Measurements from ENCODE around the gene HLA-A.
A peak's percentile ranks its signal among the peaks of the same experiment; 100 is the strongest.
"Not testable (repeated sequence)": the region's sequence is repeated elsewhere in the genome, so short reads cannot be mapped to it uniquely, and the experiment has no call there.

The HLA-A gene

DNA sequence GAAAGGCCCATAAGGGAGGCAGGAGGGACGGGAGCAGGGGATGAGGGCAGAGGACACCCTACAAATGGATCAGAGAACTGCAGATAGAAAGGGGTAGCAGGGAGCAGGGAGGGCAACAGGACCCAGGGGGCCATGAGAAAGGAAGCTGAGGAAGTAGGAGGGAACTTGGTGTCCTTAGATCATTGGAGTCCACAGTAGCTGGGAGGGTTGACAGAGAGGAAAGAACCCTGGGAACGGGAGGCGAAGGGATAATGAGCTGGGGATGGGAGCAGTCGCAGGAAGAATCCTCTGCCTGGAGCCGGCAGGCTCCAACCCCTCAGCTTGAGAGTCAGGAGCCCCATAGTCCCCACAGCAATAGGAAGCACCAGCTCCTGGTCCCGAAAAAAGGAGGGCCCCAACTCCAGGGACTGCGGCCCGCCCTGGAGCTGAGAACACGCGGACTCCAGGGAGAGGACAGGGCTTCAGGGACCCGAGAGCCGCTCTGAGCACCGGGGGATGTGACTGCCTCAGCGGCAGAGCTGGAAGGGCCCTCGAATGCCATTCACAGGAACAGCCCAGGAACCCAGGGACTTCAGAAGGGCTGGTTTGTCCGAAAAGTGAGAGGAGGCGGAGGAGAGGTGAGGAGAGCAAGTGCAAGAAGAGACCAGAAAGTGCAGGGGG is 32.7 kb downstream of the HLA-A start:
- Histone ChIP-seq H3K36me3 (ENCODE audit: control insufficient read depth, insufficient read depth, low read length) (no peaks in the 10 kb centered on the region), H3K27ac (ENCODE audit: low read depth, low read length, severe bottlenecking) (no peak overlapping the region), H3K4me1 (ENCODE audit: control insufficient read depth, insufficient read depth, low read length, poor library complexity, severe bottlenecking) (no peaks in the 10 kb centered on the region), H3K4me3 (ENCODE audit: extremely low read depth, insufficient read depth, low read length, poor library complexity, severe bottlenecking) (peak overlapping the region; percentile 18), H3K9me3 (ENCODE audit: control insufficient read depth, low read length) (no peaks in the 10 kb centered on the region)
- 12 to 13% methylated on average over 14 to 15 of the region's 17 CpGs for WGBS, 2 experiments (ENCODE audit: insufficient coverage in 2 of 2)

DNA sequence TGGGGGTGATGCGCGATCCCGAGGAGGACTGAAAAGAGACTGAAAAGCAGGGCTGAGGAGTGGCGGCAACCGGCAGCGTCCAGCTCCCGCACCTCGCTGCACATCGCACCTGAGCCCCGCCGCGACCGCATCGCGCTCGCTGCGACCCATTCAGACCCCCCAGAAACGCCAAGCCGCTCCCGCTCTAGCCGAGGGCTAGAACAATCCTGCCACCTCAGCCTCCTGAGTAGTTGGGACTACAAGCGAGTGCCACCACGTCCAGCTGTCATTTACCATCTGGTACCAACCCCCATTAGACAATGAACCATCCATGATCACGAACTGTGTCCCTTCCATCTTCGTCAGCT is 33.2 kb downstream of the HLA-A start:
- Histone ChIP-seq H3K27ac (ENCODE audit: low read depth, low read length, severe bottlenecking) (no peak overlapping the region), H3K4me1 (ENCODE audit: control insufficient read depth, insufficient read depth, low read length, poor library complexity, severe bottlenecking) (no peaks in the 10 kb centered on the region), H3K9me3 (ENCODE audit: control insufficient read depth, low read length) (no peaks in the 10 kb centered on the region), H3K4me3 (ENCODE audit: extremely low read depth, insufficient read depth, low read length, poor library complexity, severe bottlenecking) (peak overlapping the region; percentile 18), H3K36me3 (ENCODE audit: control insufficient read depth, insufficient read depth, low read length) (no peaks in the 10 kb centered on the region)
- 3 to 4% methylated on average over 24 to 25 of the region's 25 CpGs for WGBS, 2 experiments (ENCODE audit: insufficient coverage in 2 of 2)

DNA sequence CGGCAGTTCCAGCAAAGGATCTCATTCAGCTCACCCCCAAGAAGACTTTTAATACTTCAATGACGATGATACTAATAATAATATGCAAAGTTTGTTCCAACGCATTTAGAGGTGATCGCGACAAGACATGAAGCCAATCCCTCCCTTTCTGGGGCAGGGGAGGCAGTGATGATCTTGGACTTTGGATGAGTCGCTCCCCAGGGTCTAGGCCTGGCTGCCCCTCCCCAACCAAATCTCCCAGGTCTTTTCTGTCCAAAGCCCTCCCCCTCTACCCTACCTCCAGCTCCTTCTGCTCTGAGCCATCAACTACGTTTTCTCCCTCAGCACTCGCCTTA is 33.9 kb downstream of the HLA-A start:
- Histone ChIP-seq H3K4me3 (ENCODE audit: extremely low read depth, insufficient read depth, low read length, poor library complexity, severe bottlenecking) (peak overlapping the region; percentile 40), H3K27ac (ENCODE audit: low read depth, low read length, severe bottlenecking) (no peak overlapping the region)
- 0 to 6% methylated on average over 1 to 2 of the region's 8 CpGs for WGBS, 2 experiments (ENCODE audit: insufficient coverage in 2 of 2)

DNA sequence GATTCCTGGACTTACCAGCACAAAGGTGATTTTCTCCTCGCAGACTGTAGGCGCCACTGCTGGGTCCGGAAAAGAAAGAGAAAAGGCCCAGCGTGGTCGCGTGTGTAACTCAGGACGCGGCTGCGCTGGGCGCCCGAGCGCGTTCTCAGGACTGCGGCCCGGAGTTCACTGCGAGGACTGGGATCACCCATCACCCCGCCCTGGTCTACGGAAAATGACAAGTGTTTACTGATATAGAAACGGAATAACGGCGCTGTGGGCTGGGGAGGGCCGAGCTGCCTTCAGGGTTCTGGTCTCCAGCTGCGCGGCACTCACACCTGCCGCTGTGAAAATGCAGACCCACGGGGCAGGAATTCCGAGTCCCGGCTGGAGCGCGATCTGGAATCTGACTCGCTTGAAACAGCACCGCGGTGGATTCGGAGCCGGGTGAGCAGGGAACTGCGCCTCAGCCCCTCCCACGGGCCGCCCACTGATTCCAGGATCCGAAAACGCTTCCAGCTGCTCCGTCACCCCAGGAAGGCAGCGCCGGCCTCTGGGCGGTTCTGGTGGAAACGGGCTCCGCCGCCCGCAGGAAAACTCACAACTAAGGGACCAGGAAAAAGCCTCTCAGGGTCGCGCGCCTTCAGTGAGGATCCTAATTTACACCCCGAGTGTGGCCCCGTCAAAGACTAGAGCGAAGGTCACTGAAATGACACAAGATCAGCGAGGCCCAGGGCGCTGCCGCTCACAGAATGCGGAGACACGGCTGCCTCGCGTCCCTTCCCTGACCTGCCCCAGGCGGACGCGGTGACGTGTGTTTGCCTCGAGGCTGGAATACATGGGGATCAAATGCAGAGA is 34.5 kb downstream of the HLA-A start:
- H3K36me3 ChIP-seq (ENCODE audit: control insufficient read depth, insufficient read depth, low read length): no peaks in the 10 kb centered on the region
- 0% methylated on average over 50 to 51 of the region's 66 CpGs for WGBS, 2 experiments (ENCODE audit: insufficient coverage in 2 of 2)
- H3K4me3 ChIP-seq (ENCODE audit: extremely low read depth, insufficient read depth, low read length, poor library complexity, severe bottlenecking): peak overlapping the region; percentile 40
- no peaks in the 10 kb centered on the region for H3K9me3 ChIP-seq (ENCODE audit: control insufficient read depth, low read length)
- no peaks in the 10 kb centered on the region for H3K4me1 ChIP-seq (ENCODE audit: control insufficient read depth, insufficient read depth, low read length, poor library complexity, severe bottlenecking)
- no peak overlapping the region for H3K27ac ChIP-seq (ENCODE audit: low read depth, low read length, severe bottlenecking)

More for the DNA sequence above, 33.9 kb downstream of the HLA-A start:
- Histone ChIP-seq H3K4me1 (ENCODE audit: control insufficient read depth, insufficient read depth, low read length, poor library complexity, severe bottlenecking) (no peaks in the 10 kb centered on the region), H3K36me3 (ENCODE audit: control insufficient read depth, insufficient read depth, low read length) (no peaks in the 10 kb centered on the region), H3K9me3 (ENCODE audit: control insufficient read depth, low read length) (no peaks in the 10 kb centered on the region)

DNA sequence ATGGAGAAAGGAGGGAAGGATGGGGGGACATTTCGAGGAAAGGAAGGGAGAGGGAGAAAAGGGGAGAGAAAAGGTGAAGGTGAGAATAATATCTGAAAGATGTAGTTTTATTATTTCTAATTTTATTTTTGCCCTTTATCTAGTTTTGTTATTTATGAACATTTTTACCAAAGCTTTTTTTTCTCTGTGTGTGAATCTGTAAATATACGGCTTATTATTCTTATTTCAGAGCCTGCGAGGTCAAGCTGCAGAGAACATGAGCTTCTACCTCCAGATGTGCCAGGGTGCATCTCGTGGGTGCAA is 35.0 kb downstream of the HLA-A start:
- Histone ChIP-seq H3K4me3 (ENCODE audit: extremely low read depth, insufficient read depth, low read length, poor library complexity, severe bottlenecking) (peak overlapping the region; percentile 40), H3K36me3 (ENCODE audit: control insufficient read depth, insufficient read depth, low read length) (no peaks in the 10 kb centered on the region), H3K9me3 (ENCODE audit: control insufficient read depth, low read length) (no peaks in the 10 kb centered on the region), H3K4me1 (ENCODE audit: control insufficient read depth, insufficient read depth, low read length, poor library complexity, severe bottlenecking) (no peaks in the 10 kb centered on the region), H3K27ac (ENCODE audit: low read depth, low read length, severe bottlenecking) (no peak overlapping the region)
- whole genome bisulfite sequencing, 2 experiments (ENCODE audit: insufficient coverage in 2 of 2): 0 to 14% methylated on average over 1 of the region's 4 CpGs

DNA sequence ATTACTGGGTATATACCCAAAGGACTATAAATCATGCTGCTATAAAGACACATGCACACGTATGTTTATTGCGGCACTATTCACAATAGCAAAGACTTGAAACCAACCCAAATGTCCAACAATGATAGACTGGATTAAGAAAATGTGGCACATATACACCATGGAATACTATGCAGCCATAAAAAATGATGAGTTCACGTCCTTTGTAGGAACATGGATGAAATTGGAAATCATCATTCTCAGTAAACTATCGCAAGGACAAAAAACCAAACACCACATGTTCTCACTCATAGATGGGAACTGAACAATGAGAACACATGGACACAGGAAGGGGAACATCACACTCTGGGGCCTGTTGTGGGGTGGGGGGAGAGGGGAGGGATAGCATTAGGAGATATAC is 37.7 kb downstream of the HLA-A start:
- H3K9me3 ChIP-seq (ENCODE audit: control insufficient read depth, low read length); H3K4me3 ChIP-seq (ENCODE audit: extremely low read depth, insufficient read depth, low read length, poor library complexity, severe bottlenecking); H3K27ac ChIP-seq (ENCODE audit: low read depth, low read length, severe bottlenecking); H3K4me1 ChIP-seq (ENCODE audit: control insufficient read depth, insufficient read depth, low read length, poor library complexity, severe bottlenecking); H3K36me3 ChIP-seq (ENCODE audit: control insufficient read depth, insufficient read depth, low read length): not testable (repeated sequence)
- no CpG with 5 or more reads among the region's 4 CpGs for WGBS, 2 experiments (ENCODE audit: insufficient coverage in 2 of 2)

DNA sequence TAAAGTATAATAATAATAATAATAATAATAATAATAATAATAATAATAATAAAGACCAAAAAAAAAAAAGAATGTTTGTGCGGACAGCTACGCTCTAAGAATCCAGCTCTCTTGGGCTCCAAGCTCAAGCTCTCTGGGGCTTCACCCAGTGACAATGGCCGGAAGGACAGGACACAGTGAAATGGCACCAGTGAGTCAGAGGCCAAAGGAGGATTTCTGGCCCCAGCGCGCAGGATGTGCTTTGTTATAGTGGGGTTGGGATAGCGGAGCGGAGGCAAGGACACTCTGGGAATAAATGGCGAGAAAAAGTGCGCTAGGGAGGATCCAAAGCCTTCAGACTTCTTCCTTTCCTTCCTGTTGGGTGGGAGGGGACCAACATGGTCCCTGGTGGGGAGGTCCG is 38.2 kb downstream of the HLA-A start:
- H3K4me3 ChIP-seq (ENCODE audit: extremely low read depth, insufficient read depth, low read length, poor library complexity, severe bottlenecking): no peak overlapping the region
- no peaks in the 10 kb centered on the region for H3K36me3 ChIP-seq (ENCODE audit: control insufficient read depth, insufficient read depth, low read length)
- H3K4me1 ChIP-seq (ENCODE audit: control insufficient read depth, insufficient read depth, low read length, poor library complexity, severe bottlenecking): no peaks in the 10 kb centered on the region
- 89 to 96% methylated on average over 5 to 7 of the region's 10 CpGs for WGBS, 2 experiments (ENCODE audit: insufficient coverage in 2 of 2)
- no peaks in the 10 kb centered on the region for H3K9me3 ChIP-seq (ENCODE audit: control insufficient read depth, low read length)
- no peak overlapping the region for H3K27ac ChIP-seq (ENCODE audit: low read depth, low read length, severe bottlenecking)

DNA sequence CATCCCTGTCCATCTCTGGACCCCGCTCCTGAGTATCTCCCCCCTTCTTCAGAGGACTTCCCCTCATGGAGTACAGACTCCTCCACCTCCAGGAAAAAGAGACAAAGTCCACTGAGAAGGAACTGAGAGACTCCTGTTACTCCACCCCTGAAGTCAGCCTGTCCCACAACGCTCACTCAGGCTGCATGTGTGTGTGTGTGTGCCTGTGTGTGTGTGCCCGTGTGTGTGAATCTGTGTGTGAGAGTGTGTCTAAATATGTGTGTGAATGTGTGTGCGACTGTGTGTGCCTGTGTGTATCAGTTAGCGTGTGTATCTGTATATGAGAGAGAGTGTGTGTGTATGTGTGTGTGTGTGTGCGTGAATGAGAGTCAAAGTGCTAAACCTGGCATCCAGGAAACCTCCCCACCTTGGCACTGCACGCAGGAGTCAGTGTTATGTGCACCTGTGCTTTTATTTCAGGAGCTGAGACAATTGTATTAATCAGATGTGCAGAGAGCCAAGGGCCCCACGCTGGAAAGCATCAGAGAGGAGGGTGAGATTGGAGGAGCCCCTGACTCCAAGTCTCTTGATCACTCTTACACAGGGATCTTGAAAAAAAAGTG is 39.0 kb downstream of the HLA-A start:
- Histone ChIP-seq H3K27ac (ENCODE audit: low read depth, low read length, severe bottlenecking) (no peak overlapping the region), H3K4me1 (ENCODE audit: control insufficient read depth, insufficient read depth, low read length, poor library complexity, severe bottlenecking) (no peaks in the 10 kb centered on the region), H3K4me3 (ENCODE audit: extremely low read depth, insufficient read depth, low read length, poor library complexity, severe bottlenecking) (no peak overlapping the region), H3K36me3 (ENCODE audit: control insufficient read depth, insufficient read depth, low read length) (no peaks in the 10 kb centered on the region), H3K9me3 (ENCODE audit: control insufficient read depth, low read length) (no peaks in the 10 kb centered on the region)
- 76 to 91% methylated on average over 5 to 6 of the region's 8 CpGs for WGBS, 2 experiments (ENCODE audit: insufficient coverage in 2 of 2)

DNA sequence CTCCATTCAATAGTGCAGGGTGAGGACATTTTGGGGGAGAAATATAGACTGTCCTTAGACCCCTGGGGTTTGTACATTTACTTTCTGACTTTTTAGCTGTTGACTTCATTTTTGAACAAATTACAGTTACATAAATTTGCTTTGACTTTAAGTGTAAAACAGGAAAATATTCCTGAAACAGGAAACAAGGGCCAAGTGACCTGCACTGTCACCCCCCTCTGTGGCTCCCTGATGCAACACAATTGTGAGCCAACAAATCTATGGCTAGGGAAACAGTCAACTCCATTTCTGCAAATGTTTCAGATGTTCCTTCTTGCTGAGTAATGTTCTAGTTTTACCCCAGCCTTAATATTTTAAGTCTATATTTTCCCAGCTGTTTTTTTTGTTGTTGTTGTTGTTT is 39.8 kb downstream of the HLA-A start:
- H3K4me1 ChIP-seq (ENCODE audit: control insufficient read depth, insufficient read depth, low read length, poor library complexity, severe bottlenecking): no peaks in the 10 kb centered on the region
- H3K36me3 ChIP-seq (ENCODE audit: control insufficient read depth, insufficient read depth, low read length): no peaks in the 10 kb centered on the region
- no peak overlapping the region for H3K4me3 ChIP-seq (ENCODE audit: extremely low read depth, insufficient read depth, low read length, poor library complexity, severe bottlenecking)
- no peak overlapping the region for H3K27ac ChIP-seq (ENCODE audit: low read depth, low read length, severe bottlenecking)
- no peaks in the 10 kb centered on the region for H3K9me3 ChIP-seq (ENCODE audit: control insufficient read depth, low read length)

DNA sequence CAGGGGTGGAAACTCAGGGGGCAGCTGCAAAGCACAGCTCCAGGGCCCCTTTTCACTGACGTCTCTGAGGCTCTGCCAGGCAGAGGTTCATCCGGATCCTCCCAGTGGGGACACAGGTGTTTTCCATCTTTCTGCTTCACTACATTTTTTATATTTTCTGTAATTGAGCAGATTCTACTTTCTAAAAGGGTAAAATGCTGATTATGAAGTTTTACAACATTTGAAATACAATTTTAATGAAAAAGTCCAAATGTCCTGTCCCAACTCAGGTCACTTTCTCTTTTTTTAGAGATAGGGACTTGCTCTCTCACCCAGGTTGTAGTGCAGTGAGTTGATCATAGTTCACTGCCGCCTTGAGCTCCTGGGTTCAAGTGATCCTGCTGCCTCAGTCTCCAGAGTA is 41.9 kb downstream of the HLA-A start:
- Histone ChIP-seq H3K4me3 (ENCODE audit: extremely low read depth, insufficient read depth, low read length, poor library complexity, severe bottlenecking) (no peak overlapping the region), H3K27ac (ENCODE audit: low read depth, low read length, severe bottlenecking) (no peak overlapping the region), H3K36me3 (ENCODE audit: control insufficient read depth, insufficient read depth, low read length) (no peaks in the 10 kb centered on the region), H3K9me3 (ENCODE audit: control insufficient read depth, low read length) (no peaks in the 10 kb centered on the region), H3K4me1 (ENCODE audit: control insufficient read depth, insufficient read depth, low read length, poor library complexity, severe bottlenecking) (no peaks in the 10 kb centered on the region)
- WGBS, 2 experiments (ENCODE audit: insufficient coverage in 2 of 2): 93 to 100% methylated on average over 1 to 2 of the region's 3 CpGs

DNA sequence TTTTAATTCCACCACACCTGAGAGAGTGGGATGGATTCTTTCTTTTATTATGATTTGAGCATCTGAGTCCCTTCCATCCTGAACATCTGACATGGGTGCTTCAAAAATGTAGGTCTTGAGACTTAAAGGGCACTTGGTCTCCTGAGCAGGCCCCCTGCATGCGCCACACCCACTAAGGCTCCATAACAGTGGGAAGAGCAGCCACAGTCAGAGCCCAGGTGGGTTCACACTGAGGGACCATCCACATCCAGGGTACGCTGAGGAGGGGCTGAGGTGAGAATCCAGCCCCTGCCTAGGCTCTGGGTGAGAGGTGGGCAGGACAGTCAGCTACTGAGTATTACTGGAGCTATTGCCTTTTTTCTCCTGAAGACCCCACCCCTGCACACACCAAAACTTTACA is 42.7 kb downstream of the HLA-A start:
- H3K9me3 ChIP-seq (ENCODE audit: control insufficient read depth, low read length): no peaks in the 10 kb centered on the region
- 100% methylated on average over 1 to 2 of the region's 2 CpGs for WGBS, 2 experiments (ENCODE audit: insufficient coverage in 2 of 2)
- no peaks in the 10 kb centered on the region for H3K4me1 ChIP-seq (ENCODE audit: control insufficient read depth, insufficient read depth, low read length, poor library complexity, severe bottlenecking)
- H3K27ac ChIP-seq (ENCODE audit: low read depth, low read length, severe bottlenecking): no peak overlapping the region
- no peak overlapping the region for H3K4me3 ChIP-seq (ENCODE audit: extremely low read depth, insufficient read depth, low read length, poor library complexity, severe bottlenecking)
- no peaks in the 10 kb centered on the region for H3K36me3 ChIP-seq (ENCODE audit: control insufficient read depth, insufficient read depth, low read length)

Data from mesodermal cell (in vitro differentiated cells).